ENCODE data around the gene FAM25G.

The FAM25G gene

GRCh38 chr10:47447209-47447608 lies 44.3 kb downstream of the FAM25G start:
- DNase-seq, result no peak

DNA sequence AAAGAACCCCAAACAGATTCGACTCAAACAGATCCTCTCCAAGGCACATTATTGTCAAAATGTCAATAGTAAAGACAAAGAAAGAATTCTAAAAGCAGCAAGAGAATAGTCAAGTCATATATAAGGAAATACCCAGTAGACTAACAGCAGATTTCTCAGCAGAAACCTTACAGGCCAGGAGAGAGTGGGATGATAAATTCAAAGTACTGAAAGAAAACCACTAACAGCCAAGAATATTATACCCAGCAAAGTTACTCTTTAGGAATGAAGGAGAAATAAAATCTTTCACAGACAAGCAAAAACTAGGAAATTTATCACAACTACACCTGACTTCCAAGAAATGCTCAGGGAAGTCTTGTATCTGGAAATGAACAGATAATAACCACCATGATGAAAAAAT lies 45.8 kb downstream of the FAM25G start:
- DNase-seq, result no peak

GRCh38 chr10:47444047-47444446 lies 47.5 kb downstream of the FAM25G start:
- no peak for DNase-seq

DNA sequence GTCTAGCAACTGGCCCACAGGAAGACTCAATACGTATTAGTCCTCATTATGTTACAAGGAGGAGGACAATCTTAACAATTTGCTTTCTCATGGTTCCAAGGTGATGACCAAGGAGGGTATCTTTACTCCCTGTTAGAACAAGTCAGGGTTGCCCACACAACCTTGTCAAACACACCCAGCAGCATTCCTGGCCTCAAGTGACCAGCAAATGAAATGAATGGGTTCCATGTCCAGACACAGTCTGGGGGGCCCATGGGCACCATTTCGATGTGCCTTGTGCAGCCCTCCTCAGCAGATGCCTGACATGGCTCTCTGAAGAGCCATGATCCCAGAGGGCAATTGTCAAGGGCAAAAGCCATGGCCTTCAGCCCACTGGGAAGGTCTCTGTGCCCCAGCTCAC lies 48.4 kb downstream of the FAM25G start:
- DNase-seq, result no peak

DNA sequence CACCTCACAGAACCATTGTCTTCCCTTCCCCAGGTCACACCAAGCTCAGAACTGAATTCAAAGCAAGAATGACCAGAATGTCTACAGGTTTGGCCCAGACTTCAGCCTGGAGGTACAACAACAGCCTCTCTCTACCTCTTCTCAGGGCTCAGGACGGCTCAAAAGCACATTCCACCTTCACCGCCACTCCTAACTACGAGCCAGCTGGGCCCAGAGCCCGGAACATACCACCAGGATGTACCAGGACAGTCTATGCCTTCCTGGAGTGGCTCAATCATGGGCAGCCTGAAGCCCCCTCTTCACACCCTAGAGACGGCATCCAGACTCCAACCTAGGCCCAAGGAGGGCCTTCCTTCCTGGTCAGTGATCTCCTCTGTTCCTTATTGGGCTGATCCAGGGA lies 49.1 kb downstream of the FAM25G start:
- no peak for DNase-seq

DNA sequence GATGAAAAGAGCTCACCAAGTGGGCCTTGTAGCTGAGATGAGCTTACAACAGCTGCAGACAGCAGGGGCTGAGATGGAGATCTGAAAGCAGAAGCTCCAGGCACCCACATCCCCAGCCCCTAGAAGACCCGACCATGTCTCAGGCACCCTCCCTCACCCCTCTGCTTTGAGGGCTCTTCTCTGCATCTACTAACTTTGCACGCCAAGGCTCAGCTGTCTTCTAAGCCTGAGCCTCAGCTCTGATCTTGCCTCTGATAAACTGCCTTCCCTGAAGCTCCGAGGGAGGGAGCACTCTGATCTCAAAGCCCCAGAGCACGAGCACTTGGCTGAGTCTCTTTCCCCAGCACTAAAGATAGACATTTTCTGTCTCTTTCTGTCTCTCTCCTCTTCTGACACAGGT lies 49.6 kb downstream of the FAM25G start:
- DNase-seq, result no peak

- DNase-seq, result peak; percentile 16
Observed at GRCh38 chr10:47440207-47440606, 51.3 kb downstream of the FAM25G start.

- peak; percentile 93 for DNase-seq
Observed at GRCh38 chr10:47438857-47439474, 52.5 kb downstream of the FAM25G start.

Data from DMS53 (cell line).